ENCODE measurements around the gene ARL10.
A peak's percentile ranks its signal among the peaks of the same experiment; 100 is the strongest.

Gene ARL10

DNA sequence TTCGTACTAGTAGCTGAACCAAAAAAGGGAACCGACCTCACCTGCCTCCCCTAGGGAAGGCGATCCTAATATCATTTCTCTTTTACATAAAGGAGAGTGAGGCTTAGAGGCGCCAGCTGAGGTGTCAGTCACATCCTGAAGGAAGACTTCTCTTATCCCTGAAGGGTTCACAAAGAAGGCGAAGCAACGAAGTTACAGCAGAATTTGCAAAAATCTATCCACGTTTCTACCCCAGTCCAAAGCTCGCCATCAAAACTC lies 3.1 kb upstream of the ARL10 start:
- no peak for DNase-seq

DNA sequence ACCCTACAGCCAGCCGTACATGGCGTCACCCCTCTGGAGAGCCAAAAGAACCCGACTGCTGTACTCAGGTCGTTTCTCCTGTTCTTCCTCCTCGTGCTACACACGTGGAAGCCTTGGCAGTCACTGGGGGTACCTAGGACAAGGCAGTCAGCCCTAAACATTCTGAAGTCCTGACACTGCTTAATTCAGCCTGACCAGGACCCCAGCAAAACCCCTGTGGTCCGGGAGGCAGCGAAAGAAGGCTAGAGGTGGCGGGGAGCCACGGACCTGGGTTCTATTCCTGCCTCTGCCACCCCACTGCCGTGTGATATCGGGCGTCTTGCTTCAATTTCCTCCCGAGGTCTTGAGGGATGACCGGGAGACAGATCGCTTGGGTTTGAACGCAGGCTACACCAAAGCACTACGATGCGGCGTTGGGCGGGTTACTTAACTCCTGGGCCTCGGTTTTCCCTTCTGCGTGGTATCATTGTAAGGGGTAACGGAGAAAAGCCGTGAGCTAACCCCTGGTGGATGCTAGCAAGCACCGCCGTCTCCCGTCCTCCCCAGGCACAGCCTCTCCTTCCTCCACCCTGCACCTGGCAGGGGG lies 429 bp upstream of the ARL10 start:
- no peak for DNase-seq

DNA sequence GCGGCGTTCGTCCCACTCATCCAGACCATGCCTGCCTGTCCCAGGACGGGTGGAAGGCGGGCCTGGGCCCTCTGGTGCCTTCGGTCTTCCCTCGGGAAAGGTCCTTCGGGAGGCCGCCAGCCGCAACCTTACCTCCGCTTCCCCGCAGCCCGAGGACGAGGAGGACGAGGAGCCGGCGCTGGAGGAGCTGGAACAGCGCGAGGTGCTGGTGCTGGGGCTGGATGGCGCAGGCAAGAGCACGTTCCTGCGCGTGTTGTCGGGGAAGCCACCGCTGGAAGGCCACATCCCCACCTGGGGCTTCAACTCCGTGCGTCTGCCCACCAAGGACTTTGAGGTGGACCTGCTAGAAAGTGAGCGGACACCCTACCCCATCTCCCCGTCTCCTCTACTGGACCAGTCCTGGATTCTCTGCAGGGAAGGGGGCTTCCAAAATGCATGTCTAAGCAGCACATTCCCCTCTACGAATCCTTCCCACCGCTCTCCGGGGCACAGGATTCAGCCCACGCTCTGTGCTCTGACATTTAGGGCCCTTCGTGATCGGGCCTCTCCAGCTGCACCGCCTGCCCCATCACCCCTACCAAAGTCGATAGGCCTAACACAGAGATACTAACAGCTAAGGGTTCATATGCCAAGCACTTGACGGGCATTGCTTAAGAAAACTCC lies 1.1 kb downstream of the ARL10 start:
- no peak for DNase-seq

DNA sequence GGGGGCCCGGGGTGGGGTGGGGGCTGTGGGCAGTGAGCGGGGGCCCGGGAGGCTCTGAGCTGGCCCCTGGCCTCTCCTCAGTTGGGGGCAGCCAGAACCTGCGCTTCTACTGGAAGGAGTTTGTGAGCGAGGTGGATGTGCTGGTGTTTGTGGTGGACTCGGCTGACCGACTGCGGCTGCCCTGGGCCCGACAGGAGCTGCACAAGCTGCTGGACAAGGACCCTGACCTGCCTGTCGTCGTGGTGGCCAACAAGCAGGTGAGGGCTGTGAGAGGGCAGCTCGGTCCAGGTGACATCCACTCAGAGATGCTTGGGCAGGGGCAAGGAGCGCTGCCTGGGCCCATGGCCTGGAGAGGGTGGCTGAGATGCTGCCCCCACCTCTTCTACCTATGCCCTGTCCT lies 3.4 kb downstream of the ARL10 start:
- DNase-seq: no peak

DNA sequence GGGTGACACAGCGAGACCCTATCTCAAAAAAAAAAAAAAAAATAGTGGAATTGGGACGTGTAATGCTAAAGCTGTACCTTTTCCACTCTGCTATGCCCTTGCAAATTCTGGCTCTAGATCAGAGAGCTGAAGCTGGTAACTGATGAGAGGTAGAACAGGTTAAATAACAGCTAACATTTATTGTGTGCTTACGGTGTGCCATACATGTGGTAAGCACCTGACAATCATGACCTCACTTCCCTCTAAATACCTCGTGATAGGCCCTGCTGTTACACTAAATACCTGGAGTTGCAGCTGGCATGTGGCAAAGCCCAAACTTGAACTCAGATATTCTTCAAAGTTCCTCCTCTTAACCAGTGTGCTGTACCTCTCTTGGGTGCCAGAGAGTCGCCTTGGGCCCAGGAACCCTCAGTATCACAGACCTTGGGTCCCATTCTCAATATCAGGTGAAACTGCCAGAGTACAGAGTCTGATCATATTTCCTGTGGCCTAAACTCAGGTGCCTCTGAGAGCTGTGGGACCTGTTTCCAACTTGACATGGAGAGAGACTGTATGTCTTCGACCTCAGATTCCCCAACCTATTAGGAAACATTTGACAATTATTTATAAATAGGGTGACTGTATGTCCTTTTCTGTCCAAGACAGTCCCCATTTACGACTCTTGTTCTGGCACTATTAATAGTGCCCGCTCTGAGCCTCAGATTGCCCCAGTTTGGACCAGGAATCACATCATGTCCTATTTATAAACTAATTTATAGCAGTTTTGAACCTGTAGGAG lies 4.8 kb downstream of the ARL10 start:
- DNase-seq: no peak

DNA sequence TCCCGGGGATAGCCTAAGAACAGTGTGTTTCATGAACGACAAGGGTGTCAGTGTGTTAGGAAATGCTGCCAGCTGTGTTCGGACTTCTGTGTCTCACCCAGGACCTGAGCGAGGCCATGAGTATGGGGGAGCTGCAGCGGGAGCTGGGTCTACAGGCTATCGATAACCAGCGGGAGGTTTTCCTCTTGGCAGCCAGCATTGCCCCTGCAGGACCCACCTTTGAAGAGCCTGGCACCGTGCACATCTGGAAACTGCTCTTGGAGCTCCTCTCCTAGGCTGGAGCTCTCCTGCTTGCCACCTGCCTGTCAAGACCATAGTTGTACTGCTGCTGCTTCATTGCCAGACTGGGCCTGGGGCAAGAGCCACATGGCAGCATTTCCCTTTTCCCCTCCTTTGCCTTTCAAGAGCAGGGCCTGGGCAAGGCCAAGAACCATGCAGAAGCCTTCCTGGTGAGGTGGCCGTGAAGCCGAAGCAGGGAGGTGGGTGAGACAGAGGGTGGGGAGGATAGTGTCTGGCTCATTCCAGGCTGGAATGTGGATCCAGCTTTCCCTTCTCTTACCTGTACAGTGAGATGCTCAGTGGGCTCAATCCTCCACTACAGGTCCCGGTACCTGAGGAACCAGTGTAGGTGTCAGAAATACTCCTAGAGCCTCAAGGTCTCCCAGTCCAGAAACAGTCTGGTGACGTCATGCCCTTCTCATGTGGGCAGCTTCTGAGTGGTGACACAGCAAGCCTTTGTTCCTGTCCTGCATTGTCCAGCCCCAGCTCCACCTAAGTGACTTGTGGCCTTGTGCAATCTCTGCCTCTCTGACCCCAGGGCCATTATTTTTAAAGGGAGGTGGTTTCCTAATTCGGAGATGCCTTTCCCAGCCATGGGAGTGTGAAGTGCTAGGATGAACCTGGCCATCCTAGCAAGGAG lies 6.6 kb downstream of the ARL10 start:
- DNase-seq: no peak

DNA sequence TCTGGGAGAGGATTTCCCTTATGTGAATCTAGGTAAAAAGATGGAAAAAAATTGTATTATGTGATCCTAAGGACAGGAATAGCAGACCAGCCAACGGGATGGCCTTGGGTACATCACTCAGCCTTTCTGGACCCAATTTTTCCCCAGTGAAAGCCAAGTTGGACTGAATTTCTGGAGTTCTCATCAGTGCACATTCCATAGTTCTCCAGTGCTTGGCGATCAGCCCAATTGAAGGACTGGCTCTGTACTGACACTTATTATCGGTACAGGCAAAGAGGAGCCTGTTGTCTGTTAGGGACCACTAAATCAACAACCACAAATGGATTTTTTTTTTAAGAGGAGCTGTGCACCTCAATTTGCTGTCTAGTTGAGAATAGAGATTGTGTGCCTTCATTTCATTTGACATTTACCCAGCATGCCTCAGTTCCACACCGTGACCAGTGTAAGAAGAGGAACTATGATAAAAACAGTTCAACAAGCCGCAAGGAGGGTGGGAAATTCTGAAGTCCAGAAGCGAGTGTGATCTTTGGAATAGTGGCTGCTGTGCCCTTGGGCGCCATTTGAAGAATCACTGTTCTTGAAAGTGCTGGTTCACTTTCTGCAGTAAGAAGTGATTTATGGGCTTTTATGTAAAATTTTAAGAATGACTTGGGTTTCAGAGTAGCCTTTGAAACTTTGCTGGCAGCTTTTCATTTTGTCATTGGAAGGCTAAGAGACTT lies 8.0 kb downstream of the ARL10 start:
- no peak for DNase-seq

DNA sequence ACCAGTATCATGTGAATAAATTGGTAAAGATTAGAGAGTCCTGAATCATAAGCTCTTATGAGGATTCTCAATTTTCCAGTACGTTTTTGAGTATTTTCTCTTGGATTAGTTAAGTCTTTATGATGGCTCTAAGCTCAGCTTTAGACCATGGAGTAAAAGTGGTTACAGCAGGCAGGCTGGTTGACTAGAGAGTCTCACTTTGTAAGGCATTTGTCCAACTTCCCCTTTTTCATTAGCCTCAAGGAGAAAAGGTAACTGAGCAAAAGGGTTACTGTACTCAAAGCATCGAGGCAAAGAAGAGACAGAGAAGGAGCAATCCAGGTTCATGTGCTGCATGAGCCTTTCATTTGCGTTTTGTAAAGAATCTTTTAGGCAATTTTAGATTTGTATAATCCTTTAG lies 14.6 kb downstream of the ARL10 start:
- no peak for DNase-seq

DNA sequence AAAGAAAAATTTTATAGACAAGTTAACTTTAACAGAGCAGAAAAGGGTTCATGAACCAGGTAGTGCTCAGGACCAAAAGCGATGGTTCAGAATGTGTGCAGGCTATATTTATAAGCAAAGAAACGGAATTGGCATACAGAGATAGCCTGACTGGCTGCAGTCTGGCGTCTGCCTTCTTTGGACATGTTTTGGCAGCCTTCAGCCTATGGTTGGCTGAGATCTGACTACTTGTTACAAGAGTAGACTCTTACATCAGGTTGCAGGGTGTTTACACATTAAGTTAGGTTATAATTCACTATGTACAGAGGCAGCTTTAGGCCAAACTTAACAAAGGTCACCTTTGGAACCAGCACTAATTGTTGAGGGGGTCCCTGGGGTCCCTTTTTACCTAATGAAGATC lies 16.1 kb downstream of the ARL10 start:
- no peak for DNase-seq

DNA sequence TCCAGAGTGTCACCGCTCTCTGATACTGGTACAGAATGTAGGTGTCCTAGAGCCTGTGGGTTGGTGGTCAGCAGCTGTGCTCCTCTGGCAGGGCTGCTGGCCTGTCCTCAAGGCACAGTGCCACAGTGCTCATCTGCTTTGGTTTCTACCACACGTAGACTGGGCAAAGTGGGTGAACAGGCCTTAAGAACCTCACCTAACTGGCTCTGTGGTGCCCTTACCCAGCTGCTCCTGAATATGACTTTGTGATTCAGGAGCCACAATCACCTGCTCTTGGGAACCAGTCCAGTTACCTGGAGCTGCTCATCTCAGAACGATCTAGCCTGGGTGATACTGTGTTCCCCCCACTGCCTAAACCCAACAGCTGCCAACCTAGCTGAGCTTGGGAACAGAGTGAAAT lies 16.7 kb downstream of the ARL10 start:
- DNase-seq: no peak

DNA sequence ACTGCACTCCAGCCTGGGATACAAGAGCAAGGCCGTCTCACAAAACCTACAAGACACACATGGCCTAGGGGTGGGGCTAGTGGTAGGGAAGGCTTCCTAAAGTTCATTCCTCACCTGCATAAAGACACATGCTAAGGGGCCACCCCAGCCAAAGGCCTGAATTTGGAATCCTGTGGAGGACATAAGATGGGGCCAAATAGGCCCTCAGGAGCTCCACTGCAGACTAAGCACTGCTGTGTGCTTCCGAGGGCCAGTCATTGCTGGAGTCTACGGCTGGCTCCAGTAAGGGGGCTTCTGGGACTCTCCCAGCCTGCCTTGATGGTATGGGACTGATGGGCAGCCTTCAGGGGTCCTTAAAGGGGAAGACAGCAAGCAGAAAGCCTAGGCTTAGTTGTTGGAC lies 17.4 kb downstream of the ARL10 start:
- no peak for DNase-seq

DNA sequence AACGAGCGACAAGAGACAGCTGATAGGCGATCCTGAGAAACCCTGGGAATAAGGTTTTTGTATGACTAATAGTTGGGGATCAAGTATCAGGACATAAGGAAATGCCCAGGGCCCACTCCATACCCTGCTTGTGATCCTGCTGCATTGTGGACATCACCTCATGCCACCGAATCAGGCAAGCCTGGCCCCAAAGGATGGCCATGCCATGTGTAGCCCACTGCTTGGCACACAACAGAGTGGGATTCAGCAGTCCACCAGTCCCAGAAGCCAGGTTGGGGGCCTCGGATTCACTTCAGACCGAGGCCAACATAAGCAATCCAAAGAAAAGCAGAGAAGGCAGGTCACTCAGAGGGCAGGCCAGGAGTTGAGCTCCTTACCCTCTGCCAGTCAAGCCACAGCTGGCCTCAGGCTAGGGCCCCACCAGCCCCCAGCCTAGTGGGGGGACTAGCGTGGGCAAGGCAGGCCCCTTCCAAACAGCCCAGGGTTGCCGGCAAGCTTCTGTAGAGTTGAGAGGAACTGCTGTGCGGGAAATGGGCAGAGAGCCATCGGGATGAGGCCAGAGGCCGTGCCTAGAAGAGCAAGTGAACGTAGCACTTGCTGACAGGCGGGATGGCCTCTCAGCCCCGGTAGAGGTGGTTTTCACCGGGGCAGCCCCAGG lies 18.1 kb downstream of the ARL10 start:
- DNase-seq: no peak

DNA sequence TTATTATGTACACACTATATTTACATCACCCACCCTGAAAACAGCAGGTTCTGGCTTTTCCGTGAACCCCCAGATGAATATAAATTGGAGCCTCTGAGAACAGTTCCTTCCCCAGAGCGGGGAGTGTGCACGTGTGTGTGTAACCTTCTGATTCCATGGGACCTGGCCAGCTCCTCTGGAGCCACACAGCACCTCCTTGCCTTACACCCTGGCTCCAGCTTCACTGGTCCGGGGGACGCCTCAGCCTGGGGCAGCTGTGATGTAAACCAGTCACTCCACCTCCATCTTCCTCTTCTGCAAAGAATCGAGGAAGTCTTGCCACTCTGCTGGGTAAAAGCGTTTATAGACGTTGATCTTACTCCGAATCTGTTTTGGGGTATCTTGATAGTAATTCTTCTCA lies 18.7 kb downstream of the ARL10 start:
- no peak for DNase-seq

DNA sequence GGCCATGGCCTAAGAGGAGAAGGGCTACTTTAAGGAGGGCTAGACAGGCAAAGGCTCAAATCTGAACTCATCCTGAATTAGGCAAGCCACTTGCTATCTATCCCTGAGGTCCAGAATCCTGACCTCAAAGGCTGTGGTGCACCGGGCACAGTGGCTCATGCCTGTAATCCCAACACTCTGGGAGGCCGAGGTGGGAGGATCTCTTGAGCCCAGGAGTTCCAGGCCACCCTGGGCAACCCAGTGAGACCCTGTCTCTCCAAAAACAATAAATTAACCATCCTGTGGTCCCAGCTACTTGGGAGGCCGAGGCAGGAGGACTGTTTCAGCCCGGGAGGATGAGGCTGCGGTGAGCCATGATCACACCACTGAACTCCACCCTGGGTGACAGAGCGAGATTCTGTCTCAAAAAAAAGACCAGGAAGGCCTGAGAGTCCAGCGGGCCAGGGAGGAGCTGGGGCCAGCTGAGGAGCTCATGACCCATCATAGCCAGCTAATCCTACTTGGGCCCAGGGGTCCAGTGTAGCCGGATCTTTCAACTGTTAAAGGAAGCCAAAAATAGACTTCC lies 19.2 kb downstream of the ARL10 start:
- no peak for DNase-seq

DNA sequence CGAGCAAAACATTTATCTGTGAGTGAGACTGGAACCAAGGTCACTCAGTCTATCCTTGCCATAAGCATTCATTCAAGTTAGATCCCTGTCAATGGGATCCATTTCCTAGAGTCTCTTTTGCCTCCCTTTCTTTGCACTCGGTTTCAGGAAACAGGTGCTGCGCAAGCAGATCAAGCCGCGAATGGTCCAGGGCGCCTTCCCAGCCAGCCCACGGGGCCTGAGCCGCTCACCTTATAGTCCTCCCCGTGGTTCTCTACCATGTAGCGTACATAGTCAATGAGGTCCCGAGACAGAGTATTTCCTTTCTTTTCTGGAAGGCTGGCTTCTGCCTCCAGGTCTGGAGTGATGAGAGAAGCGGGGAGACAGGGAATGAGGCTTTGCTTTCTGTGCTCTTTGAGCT lies 19.7 kb downstream of the ARL10 start:
- no peak for DNase-seq

DNA sequence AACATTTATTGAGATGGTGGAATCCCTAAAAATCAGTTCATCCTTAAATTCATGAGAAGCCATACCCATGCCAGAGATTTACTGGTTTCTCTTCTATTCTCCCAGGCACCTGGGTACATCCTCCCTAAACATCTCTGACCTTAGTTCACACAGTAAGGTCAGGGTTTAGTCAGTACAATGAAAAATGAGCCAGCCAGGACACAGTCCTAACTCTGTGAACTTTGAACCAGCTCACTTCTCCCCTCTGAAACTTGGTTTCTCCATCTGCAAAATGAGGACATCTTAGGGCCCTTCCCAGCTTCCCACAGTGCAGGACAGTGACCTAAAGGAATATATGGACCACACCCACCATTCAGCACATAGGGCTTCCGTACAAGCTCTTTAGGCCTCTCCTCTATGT lies 21.2 kb downstream of the ARL10 start:
- DNase-seq: no peak

DNA sequence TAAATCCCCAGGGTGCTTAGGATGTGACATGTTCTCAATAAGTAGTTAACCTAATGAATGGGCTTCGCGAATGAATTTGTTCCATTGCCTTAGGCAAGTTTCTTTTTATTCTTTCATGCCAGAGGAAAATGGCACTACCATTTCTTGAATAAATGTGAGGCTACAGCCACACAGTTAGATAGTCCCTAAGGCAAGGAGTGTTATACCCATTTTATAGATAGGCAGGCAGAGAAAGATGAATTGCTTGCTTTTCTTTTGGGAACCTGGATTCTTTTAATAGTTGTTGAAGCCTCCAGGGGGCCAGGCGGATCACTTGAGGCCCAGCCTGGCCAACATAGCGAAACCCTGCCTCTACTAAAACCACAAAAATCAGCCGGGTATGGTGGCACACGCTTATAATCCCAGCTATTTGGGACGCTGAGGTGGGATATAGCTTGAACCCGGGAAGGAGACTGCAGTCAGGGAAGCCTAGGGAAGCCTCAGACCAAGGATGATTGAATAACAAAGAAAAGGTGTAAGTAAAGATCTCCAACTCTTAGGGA lies 22.2 kb downstream of the ARL10 start:
- DNase-seq: no peak

DNA sequence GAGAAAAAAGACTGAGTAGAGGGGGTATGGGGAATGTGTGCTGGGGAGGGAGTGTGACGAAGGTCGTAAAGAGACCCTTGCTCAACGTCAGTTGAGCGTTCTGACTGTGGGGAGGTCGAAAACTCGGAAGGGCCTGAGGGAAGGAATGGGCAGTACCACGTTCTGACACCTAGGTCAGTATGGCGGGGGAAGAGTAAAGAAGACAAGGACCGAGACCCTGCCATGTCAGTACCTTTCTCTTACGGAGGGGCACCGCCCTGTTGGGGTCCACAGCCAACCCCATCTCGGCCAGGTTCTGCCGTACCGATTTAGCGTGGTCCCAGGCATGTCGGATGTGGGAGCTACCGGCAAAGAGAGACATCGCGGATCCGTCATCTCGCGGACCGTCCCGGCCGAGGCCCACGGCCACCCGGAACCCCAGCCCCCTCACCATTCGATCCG lies 22.7 kb downstream of the ARL10 start:
- DNase-seq: peak; percentile 4

DNA sequence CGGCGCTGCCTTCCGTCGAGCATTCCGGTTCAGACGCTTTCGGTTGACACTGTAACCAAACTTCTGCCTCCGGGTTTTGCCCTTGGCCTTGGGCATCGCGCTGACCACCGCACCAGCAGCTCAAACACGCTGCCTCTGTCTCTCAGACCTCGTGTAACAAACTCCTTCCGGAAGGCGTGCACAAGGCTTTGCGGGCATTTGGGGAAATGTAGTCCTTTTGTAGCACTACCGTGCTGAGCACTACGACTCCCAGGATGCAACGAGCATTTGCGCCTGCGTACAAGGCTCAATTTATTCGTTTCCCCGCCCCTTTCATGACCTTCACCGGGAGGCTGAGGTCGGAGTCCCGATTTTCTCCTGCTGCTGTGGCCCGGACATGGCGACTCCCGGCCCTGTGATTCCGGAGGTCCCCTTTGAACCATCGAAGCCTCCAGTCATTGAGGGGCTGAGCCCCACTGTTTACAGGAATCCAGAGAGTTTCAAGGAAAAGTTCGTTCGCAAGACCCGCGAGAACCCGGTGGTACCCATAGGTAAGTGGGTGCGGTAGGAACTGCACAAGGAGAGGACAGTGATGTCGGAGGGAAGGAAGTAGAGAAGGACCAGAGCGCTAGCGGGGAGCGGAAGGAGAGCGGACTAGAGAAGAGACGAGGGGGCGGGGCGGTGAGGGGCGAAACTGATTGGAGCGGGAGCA lies 23.3 kb downstream of the ARL10 start, which contains the start of the genes HIGD2A and NOP16:
Gene HIGD2A, plus strand, starts transcription at position 308 of the 691 bp plus-strand sequence. Its CDS starts 69 bp downstream, at position 377.
Gene NOP16, minus strand, starts transcription at position 155 of the 691 bp plus-strand sequence. Its CDS starts 59 bp downstream, at position 96.
- DNase-seq: peak; percentile 96

All from NCI-H2171 treated with DMSO at 0.1 percent for 48 hours (cell line).